Hepatocyte (in vitro differentiated cells): ENCODE results near the gene CCDC192.

Source experiments
- CTCF ChIP-seq: fragments of 200-600 bp; sonication (generic); IDR thresholded peaks from 2 replicates; pipeline ENCODE4 v1.5.1; 2016; ENCODE audit warnings: antibody characterized with exemption, mild to moderate bottlenecking; ENCODE audit not compliant: poor library complexity
- EZH2 ChIP-seq: fragments of 200-600 bp; sonication (generic); IDR thresholded peaks from 2 replicates; pipeline ENCODE4 v1.6.1; 2016; ENCODE audit warnings: antibody characterized with exemption, mild to moderate bottlenecking, borderline replicate concordance
- EZH2phosphoT487 ChIP-seq: fragments of 200-600 bp; sonication (generic); IDR thresholded peaks from one replicate; pipeline ENCODE4 v1.6.1; 2018; ENCODE audit warnings: antibody characterized with exemption, mild to moderate bottlenecking, low read depth, moderate library complexity; ENCODE audit not compliant: unreplicated experiment, severe bottlenecking

- TF ChIP-seq CTCF (no peak), EZH2phosphoT487 (no peak), EZH2 (no peak)
Observed at GRCh38 chr5:127891942-127892341, 188.8 kb downstream of the CCDC192 start.
